ENCODE measurements around the gene ADCYAP1R1.

GRCh38 chr7:31116615-31117014 lies 64.5 kb downstream of the ADCYAP1R1 start:
- TF ChIP-seq EZH2phosphoT487 (IDR thresholded peaks at IDR 0.05; ENCODE audit: borderline replicate concordance, low read depth, low read length) (no peak), CTCF (conservative IDR thresholded peaks at IDR 0.05; ENCODE audit: low read length) (no peak)

Data from OCI-LY7 (cell line).